HepG2 (cell line): ENCODE data around the gene C2. TPM values are rescaled to one million over a fixed set of nuclear protein-coding genes. Genes with fewer than 3 reads are reported as not detected.

Source experiments
- AHDC1 ChIP-seq: sonication (generic); formaldehyde crosslinking; IDR thresholded peaks from 2 replicates; pipeline ENCODE4 v1.5.1; 2020; ENCODE audit warnings: mild to moderate bottlenecking, missing genetic modification reagents, borderline replicate concordance
- CBX5 ChIP-seq: sonication (generic); formaldehyde crosslinking; IDR thresholded peaks from 2 replicates; pipeline ENCODE4 v1.4.0; 2020; ENCODE audit warnings: missing genetic modification reagents, borderline replicate concordance
- DRAP1 ChIP-seq: IDR thresholded peaks from 2 replicates; pipeline ENCODE4 v1.6.1; 2016; ENCODE audit warnings: missing genetic modification reagents, missing compliant biosample characterization
- FOXO1 ChIP-seq: sonication (generic); formaldehyde crosslinking; IDR thresholded peaks from 2 replicates; pipeline ENCODE4 v1.4.0; 2020; ENCODE audit warnings: missing genetic modification reagents
- MBNL3 ChIP-seq: fragments of 250-450 bp; sonication (Bioruptor Pico); conservative IDR thresholded peaks from 2 replicates; pipeline ENCODE4 v1.8.0; 2022; ENCODE audit warnings: mild to moderate bottlenecking, inconsistent platforms
- MIER2 ChIP-seq: IDR thresholded peaks from 2 replicates; pipeline ENCODE4 v1.6.1; 2016; ENCODE audit warnings: missing biosample characterization, missing genetic modification reagents
- NR2F1 ChIP-seq, 2 experiments: fragments of 450-650 bp in 1 of 2; formaldehyde crosslinking in 1 of 2; IDR thresholded peaks; 2 replicates each; pipeline versions ENCODE4 v1.5.0 to v1.6.1; 2016 to 2020; ENCODE audit warnings: mild to moderate bottlenecking in 1 of 2, missing compliant biosample characterization in 1 of 2, missing genetic modification reagents in 1 of 2, moderate library complexity in 1 of 2
- TIGD3 ChIP-seq: sonication (generic); formaldehyde crosslinking; IDR thresholded peaks from 2 replicates; pipeline ENCODE4 v1.5.1; 2020; ENCODE audit warnings: mild to moderate bottlenecking, missing genetic modification reagents, borderline replicate concordance
- ZKSCAN8 ChIP-seq: IDR thresholded peaks from 2 replicates; pipeline ENCODE4 v1.6.1; 2016; ENCODE audit warnings: borderline replicate concordance, missing genetic modification reagents, missing compliant biosample characterization
- ZNF138 ChIP-seq: sonication (generic); formaldehyde crosslinking; IDR thresholded peaks from 2 replicates; pipeline ENCODE4 v1.5.0; 2020; ENCODE audit warnings: mild to moderate bottlenecking, low read depth, missing genetic modification reagents
- ZNF253 ChIP-seq: sonication (generic); formaldehyde crosslinking; IDR thresholded peaks from 2 replicates; pipeline ENCODE4 v1.8.0; 2022; ENCODE audit warnings: mild to moderate bottlenecking, missing genetic modification reagents, borderline replicate concordance
- ZNF264 ChIP-seq: sonication (generic); formaldehyde crosslinking; IDR thresholded peaks from 2 replicates; pipeline ENCODE4 v1.4.0; 2020; ENCODE audit warnings: missing genetic modification reagents
- ZNF562 ChIP-seq: sonication (generic); formaldehyde crosslinking; IDR thresholded peaks from 2 replicates; pipeline ENCODE4 v1.8.0; 2022; ENCODE audit warnings: missing genetic modification reagents, borderline replicate concordance
- ZNF572 ChIP-seq: sonication (generic); formaldehyde crosslinking; IDR thresholded peaks from 2 replicates; pipeline ENCODE4 v1.5.1; 2020; ENCODE audit warnings: mild to moderate bottlenecking, missing genetic modification reagents
- ZNF639 ChIP-seq: conservative IDR thresholded peaks from 2 replicates; pipeline ENCODE4 v1.6.1; 2018; ENCODE audit warnings: missing genetic modification reagents
- ZNF670 ChIP-seq: sonication (generic); formaldehyde crosslinking; IDR thresholded peaks from 2 replicates; pipeline ENCODE4 v1.8.0; 2022; ENCODE audit warnings: mild to moderate bottlenecking, missing genetic modification reagents, borderline replicate concordance
- ZNF761 ChIP-seq: sonication (generic); formaldehyde crosslinking; conservative IDR thresholded peaks from 2 replicates; pipeline ENCODE4 v1.4.0; 2020; ENCODE audit warnings: mild to moderate bottlenecking, missing genetic modification reagents
- ZNF772 ChIP-seq: sonication (generic); formaldehyde crosslinking; IDR thresholded peaks from 2 replicates; pipeline ENCODE4 v1.5.0; 2020; ENCODE audit warnings: mild to moderate bottlenecking, missing genetic modification reagents
- ZNF841 ChIP-seq: sonication (generic); formaldehyde crosslinking; IDR thresholded peaks from 2 replicates; pipeline ENCODE4 v1.8.1; 2023; ENCODE audit warnings: missing genetic modification reagents, borderline replicate concordance
- polyA plus RNA-seq, 8 experiments: library from polyadenylated mRNA; depleted of rRNA in 3 of 8; stranded (reverse) in 7 of 8; unstranded in 1 of 8; fragments of >200 nt; fragmentation: Illumina TruSeq in 4 of 8; extraction: Trizol in 4 of 8; gene quantifications; 2 replicates each; pipeline versions ENCODE4 v1.2.1 to v1.2.3, GENCODE V29; 2011 to 2016; ENCODE audit warnings: low read depth in 4 of 8, missing spikeins in 1 of 8, mixed read lengths in 1 of 8; ENCODE audit not compliant: insufficient read depth in 1 of 8
- total RNA-seq, 5 experiments: library from RNA; depleted of rRNA; stranded (reverse); fragments of >200 nt; fragmentation: Illumina TruSeq; extraction: Trizol; gene quantifications; 2 replicates each; pipeline ENCODE4 v1.2.3, GENCODE V29; 2016; ENCODE audit warnings: low read depth in 1 of 5

The C2 gene
- total and polyA plus RNA-seq, 2 of the 13 experiments (the other 11 are each of a cell fraction or from before 2014, with no cell fraction given), result 165 to 307 TPM

- TF ChIP-seq CBX5 (CRISPR knock-in tag) (peak; percentile 69; the same call in 1 of the 2 replicates), ZNF138 (CRISPR knock-in tag) (no peak), ZKSCAN8 (CRISPR knock-in tag) (peak; percentile 93), ZNF562 (no peak), NR2F1 (CRISPR knock-in tag; IDR thresholded peaks at IDR 0.05) (peak; percentile 88 to 95), MIER2 (CRISPR knock-in tag) (peak; percentile 67; the same call in 1 of the 2 replicates), ZNF253 (CRISPR knock-in tag) (peak; percentile 93), ZNF841 (CRISPR knock-in tag) (no peak), DRAP1 (peak; percentile 100), ZNF572 (peak; percentile 70; the same call in 1 of the 2 replicates), MBNL3 (CRISPR knock-in tag) (no peak), ZNF772 (CRISPR knock-in tag) (no peak; the same call in 1 of the 2 replicates), ZNF761 (no peak; the same call in 1 of the 2 replicates), FOXO1 (CRISPR knock-in tag) (peak; percentile 94), ZNF264 (peak; percentile 84), ZNF670 (peak; percentile 86; the same call in 1 of the 2 replicates), AHDC1 (peak; percentile 85; the same call in 1 of the 2 replicates), TIGD3 (CRISPR knock-in tag) (peak; percentile 71; the same call in 1 of the 2 replicates), ZNF639 (0 out of 2 replicates have a peak, but pooled peaks have one; percentile 30)
Observed at GRCh38 chr6:31945507-31946369, 18.2 kb downstream of the C2 start, which contains the start of gene CFB (continued).
